AG10803 (cell line): Measurements from ENCODE around the gene CBY2.
A peak's percentile ranks its signal among the peaks of the same experiment; 100 is the strongest.

ENCODE experiments used
- DNase-seq: peaks from one replicate; pipeline ENCODE4 v3.0.0; 2010; ENCODE audit warnings: low read depth
- H3K4me3 ChIP-seq: 2 replicates; pipeline ENCODE4 v1.5.1; 2011; ENCODE audit warnings: mild to moderate bottlenecking, low read length, control low read depth
- TF ChIP-seq, protein P1 (sequence below): conservative IDR thresholded peaks from 2 replicates; pipeline ENCODE4 v1.5.1; 2011; ENCODE audit warnings: mild to moderate bottlenecking, low read length, control low read depth, inconsistent platforms

Gene CBY2

DNA sequence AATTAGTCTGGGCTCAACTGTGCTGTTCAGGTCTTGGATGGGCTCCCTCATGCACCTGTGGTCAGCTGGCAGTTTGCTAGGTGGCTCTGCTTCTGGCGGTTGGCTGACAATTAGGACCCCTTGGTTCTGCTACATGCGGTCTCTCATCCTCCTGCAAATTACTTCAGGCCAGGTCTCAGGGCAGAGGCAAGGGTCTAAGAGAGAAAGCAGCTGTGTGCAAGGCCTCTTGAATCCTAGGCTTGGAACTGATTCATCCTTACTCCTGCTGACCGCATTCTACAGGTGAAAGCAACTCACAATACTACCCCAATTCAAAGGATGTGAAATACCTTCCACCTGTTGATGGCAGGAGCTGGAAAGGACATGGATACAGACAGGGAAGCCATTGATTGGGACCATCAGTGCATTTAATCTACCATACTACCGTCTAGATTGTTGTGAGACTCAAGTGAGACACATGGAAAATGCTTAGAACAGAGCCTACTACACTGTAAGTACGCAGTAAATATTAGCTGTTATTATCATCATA lies 19.1 kb downstream of the CBY2 start:
- DNase-seq: no peak
- TF ChIP-seq, protein P1, sequence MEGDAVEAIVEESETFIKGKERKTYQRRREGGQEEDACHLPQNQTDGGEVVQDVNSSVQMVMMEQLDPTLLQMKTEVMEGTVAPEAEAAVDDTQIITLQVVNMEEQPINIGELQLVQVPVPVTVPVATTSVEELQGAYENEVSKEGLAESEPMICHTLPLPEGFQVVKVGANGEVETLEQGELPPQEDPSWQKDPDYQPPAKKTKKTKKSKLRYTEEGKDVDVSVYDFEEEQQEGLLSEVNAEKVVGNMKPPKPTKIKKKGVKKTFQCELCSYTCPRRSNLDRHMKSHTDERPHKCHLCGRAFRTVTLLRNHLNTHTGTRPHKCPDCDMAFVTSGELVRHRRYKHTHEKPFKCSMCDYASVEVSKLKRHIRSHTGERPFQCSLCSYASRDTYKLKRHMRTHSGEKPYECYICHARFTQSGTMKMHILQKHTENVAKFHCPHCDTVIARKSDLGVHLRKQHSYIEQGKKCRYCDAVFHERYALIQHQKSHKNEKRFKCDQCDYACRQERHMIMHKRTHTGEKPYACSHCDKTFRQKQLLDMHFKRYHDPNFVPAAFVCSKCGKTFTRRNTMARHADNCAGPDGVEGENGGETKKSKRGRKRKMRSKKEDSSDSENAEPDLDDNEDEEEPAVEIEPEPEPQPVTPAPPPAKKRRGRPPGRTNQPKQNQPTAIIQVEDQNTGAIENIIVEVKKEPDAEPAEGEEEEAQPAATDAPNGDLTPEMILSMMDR: no peak
- no peak overlapping the region for H3K4me3 ChIP-seq

DNA sequence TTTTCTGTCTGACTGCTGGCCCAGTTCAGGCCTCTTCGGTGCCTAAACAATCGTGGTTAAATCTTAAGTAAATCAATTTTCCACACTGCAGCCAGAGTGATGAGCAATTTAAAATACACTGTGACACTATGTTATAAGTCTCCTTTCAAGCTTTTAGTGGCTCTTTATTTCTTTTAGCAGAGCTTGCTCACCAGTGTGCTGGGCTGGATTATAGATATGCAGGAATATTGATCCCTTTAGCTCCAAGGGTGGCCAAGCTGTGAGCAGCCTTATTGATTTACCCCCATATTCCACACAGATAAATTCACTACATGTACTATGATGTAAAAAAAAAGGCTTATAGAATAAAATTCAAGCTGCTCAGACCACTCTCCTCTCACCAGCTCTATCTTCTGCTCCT lies 21.7 kb downstream of the CBY2 start:
- TF ChIP-seq, protein P1: no peak
- no peak for DNase-seq
- no peak overlapping the region for H3K4me3 ChIP-seq

DNA sequence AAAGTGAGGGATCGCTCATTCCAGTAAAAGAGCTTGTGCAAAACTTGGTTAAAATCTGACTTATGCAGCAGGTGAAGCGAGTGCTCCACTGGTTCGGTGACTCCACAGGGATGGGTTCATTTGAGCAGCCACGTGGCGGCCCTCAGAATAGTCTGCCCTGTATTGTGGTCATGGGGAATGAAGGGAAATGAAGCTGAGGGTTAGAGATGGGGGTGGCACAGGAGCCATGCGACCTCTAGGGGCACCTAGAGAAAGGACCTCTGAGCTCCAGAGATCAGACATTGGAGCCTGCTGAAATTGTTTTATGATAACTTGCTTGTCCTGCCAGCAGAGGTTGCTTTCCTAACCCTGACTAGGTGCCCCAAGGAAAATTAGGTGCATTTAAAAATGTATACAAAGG lies 26.6 kb downstream of the CBY2 start:
- no peak overlapping the region for H3K4me3 ChIP-seq
- TF ChIP-seq, protein P1: peak; percentile 24
- no peak for DNase-seq

DNA sequence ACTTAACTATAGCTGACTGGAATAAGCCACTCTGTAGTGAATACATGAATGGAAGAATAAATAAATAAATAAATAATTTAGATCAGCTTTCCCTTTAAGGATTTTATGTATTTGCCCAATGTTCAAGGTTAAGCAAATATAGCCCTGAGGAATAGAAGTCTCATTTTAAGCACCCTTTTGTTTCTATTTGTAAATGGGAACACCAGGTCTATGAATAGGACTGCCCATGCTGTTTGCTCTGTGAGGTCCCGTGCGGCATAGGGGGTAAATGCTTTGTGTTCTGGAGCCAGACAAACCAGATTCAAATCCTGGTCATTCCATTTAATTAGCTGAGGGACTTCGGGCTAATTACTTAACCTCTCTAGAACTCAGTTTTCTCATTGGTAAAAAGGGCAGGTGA lies 29.3 kb downstream of the CBY2 start:
- DNase-seq: no peak
- no peak overlapping the region for H3K4me3 ChIP-seq
- TF ChIP-seq, protein P1: no peak

DNA sequence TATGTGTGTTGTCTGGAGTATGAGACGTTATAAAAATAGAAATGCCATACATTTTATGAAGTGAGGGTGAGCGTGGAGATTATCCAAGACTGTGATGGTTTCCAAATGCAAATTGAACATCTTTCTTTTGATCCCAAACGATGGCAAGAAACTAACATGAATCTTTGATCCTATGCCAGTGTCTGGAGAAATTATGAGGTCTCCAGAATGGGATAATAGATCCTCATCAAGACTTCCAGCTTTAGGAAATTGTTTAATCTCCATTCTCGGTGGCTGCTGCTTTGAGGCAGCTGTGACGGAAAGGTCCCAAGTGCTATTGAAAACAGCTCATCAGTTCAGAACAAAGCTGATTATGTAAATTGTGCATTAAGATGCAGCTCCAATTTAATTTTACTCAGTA lies 30.8 kb downstream of the CBY2 start:
- no peak for DNase-seq
- TF ChIP-seq, protein P1: no peak
- no peak overlapping the region for H3K4me3 ChIP-seq

DNA sequence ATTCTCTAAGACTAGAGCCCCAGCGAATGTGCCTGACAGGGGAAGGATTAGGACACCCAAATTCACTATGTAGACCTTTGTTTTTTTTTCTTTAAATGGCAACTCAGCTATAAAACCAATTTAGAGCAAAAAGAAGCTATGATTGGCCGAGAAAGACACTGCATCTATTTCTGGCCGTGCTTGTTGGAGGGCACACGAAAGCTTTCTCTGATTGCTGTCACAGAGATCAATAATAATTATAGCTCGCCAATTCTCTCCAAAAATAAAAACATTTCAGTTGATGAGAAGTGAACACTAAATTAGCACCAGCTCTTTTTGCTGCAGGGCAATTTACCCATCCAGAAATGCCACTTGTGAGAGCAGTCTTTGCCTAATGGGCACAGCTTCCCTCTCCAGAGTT lies 31.2 kb downstream of the CBY2 start:
- DNase-seq: no peak

DNA sequence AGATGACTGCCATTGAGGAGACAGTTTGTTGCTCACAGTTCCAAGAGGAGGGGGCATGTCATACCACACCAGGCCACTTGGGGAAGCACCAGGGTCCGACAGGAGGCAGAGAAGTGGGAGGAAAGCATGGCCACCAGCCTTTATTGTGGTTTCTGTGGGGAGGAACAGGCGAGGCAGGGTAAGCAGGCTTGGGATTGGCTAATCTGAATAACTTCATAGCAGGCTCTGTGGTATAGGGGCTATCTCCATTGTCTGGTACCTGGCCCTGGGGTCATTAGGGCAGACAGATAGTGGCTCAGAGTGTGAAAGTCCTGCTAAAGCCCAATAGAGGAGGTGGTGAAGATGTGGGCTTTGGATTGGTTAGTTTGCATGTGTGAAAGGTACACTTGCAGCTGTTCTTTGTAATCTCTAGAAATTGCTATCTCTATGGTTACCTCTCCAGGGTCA lies 35.5 kb downstream of the CBY2 start:
- no peak overlapping the region for H3K4me3 ChIP-seq
- TF ChIP-seq, protein P1: no peak
- DNase-seq: no peak

More for the DNA sequence above, 31.2 kb downstream of the CBY2 start:
- no peak overlapping the region for H3K4me3 ChIP-seq
- TF ChIP-seq, protein P1: no peak
